HG03378 (cell line): ENCODE measurements around the gene ZNF501.

Source experiments
- ATAC-seq: cut with Tn5 transposase; IDR thresholded peaks from one replicate; pipeline ENCODE4 v1.9.1; 2021; ENCODE audit warnings: mild to moderate bottlenecking, moderate library complexity; ENCODE audit not compliant: unreplicated experiment

ZNF501 gene

GRCh38 chr3:44729384-44729910 is at the start of gene ZNF501:
Gene ZNF501 (plus strand): TSS chr3:44729635. CDS start chr3:44734422, 4,787 bp downstream.
- peak; percentile 67 for ATAC-seq

- no peak for ATAC-seq
Observed at GRCh38 chr3:44680921-44681455, 48.4 kb upstream of the ZNF501 start.

- no peak for ATAC-seq
Observed at GRCh38 chr3:44682182-44682896, 47.1 kb upstream of the ZNF501 start.

GRCh38 chr3:44685128-44685800 is 44.2 kb upstream of the ZNF501 start:
- peak; percentile 72 for ATAC-seq

GRCh38 chr3:44687898-44688297 is 41.5 kb upstream of the ZNF501 start:
- no peak for ATAC-seq

GRCh38 chr3:44712455-44713075 is 16.9 kb upstream of the ZNF501 start, which contains the start of gene ZNF502:
Gene ZNF502 (plus strand): TSS chr3:44712660. CDS start chr3:44720262, 7,602 bp downstream.
- no peak for ATAC-seq

- no peak for ATAC-seq
Observed at GRCh38 chr3:44721231-44722102, 8.0 kb upstream of the ZNF501 start.

GRCh38 chr3:44722103-44722401 is 7.4 kb upstream of the ZNF501 start:
- no peak for ATAC-seq

- ATAC-seq: no peak
Observed at GRCh38 chr3:44734646-44735168, 5.3 kb downstream of the ZNF501 start.

GRCh38 chr3:44761101-44761423 is 31.6 kb downstream of the ZNF501 start:
- ATAC-seq: no peak

- ATAC-seq: peak; percentile 78
Observed at GRCh38 chr3:44761424-44762169, 32.2 kb downstream of the ZNF501 start, which contains the start of the genes KIAA1143 and KIF15. Gene KIAA1143 (minus strand): TSS chr3:44761619. CDS start chr3:44761602, 17 bp downstream. Gene KIF15 (plus strand): TSS chr3:44761794. CDS start chr3:44761866, 72 bp downstream.

GRCh38 chr3:44762170-44762677 is 32.8 kb downstream of the ZNF501 start:
- ATAC-seq: no peak

- ATAC-seq: no peak
Observed at GRCh38 chr3:44762690-44763089, 33.3 kb downstream of the ZNF501 start.

GRCh38 chr3:44764248-44764647 is 34.8 kb downstream of the ZNF501 start:
- no peak for ATAC-seq

- ATAC-seq: no peak
Observed at GRCh38 chr3:44771424-44772098, 42.1 kb downstream of the ZNF501 start.

GRCh38 chr3:44772099-44772442 is 42.6 kb downstream of the ZNF501 start:
- no peak for ATAC-seq

- no peak for ATAC-seq
Observed at GRCh38 chr3:44782891-44783290, 53.5 kb downstream of the ZNF501 start.
